Liver (tissue), 9 donors: ENCODE measurements around the gene MRPS18B. TPM values are rescaled to one million over a fixed set of nuclear protein-coding genes. Genes with fewer than 3 reads are reported as not detected.

Experiments used
- DNase-seq: peaks from one replicate; pipeline ENCODE4 v3.0.0-alpha.2; 2017; ENCODE audit warnings: low spot score
- H3K27ac ChIP-seq, 2 donors: one replicate each; pipeline ENCODE4 v1.7.0; 2013; ENCODE audit warnings: inconsistent platforms in 2 of 2, low read length in 2 of 2, control low read depth in 1 of 2, low read depth in 1 of 2, mild to moderate bottlenecking in 1 of 2
- H3K27me3 ChIP-seq, 4 donors: one replicate each; pipeline versions ENCODE4 v1.6.1 to v1.7.0; 2013; ENCODE audit warnings: low read length in 3 of 4, inconsistent platforms in 1 of 4, mild to moderate bottlenecking in 1 of 4, moderate library complexity in 1 of 4; ENCODE audit not compliant: control insufficient read depth in 4 of 4, insufficient read depth in 4 of 4
- H3K36me3 ChIP-seq, 4 donors: one replicate each; pipeline versions ENCODE4 v1.6.1 to v1.7.0; 2013; ENCODE audit warnings: low read length in 3 of 4, mild to moderate bottlenecking in 3 of 4, low read depth in 1 of 4, moderate library complexity in 1 of 4; ENCODE audit not compliant: control insufficient read depth in 4 of 4, insufficient read depth in 3 of 4
- H3K4me1 ChIP-seq, 4 donors: one replicate each; pipeline versions ENCODE4 v1.6.1 to v1.7.0; 2013; ENCODE audit warnings: low read length in 3 of 4, mild to moderate bottlenecking in 3 of 4, moderate library complexity in 1 of 4; ENCODE audit not compliant: control insufficient read depth in 4 of 4, insufficient read depth in 4 of 4
- H3K4me3 ChIP-seq, 3 donors: one replicate each; pipeline versions ENCODE4 v1.6.1 to v1.7.0; 2013; ENCODE audit warnings: low read length in 3 of 3, control low read depth in 1 of 3, low read depth in 1 of 3, mild to moderate bottlenecking in 1 of 3
- H3K9ac ChIP-seq, 2 donors: one replicate each; pipeline ENCODE4 v1.7.0; 2013; ENCODE audit warnings: low read length in 2 of 2, mild to moderate bottlenecking in 2 of 2, moderate library complexity in 2 of 2, control low read depth in 1 of 2, low read depth in 1 of 2
- H3K9me3 ChIP-seq, 4 donors: one replicate each; pipeline versions ENCODE4 v1.6.1 to v1.7.0; 2013; ENCODE audit warnings: low read length in 3 of 4; ENCODE audit not compliant: control insufficient read depth in 4 of 4
- EGR1 ChIP-seq, 2 donors: IDR thresholded peaks; 2 replicates each; pipeline ENCODE4 v1.6.1; 2016 to 2018; ENCODE audit warnings: antibody characterized with exemption in 2 of 2, low read depth in 2 of 2
- FOXA1 ChIP-seq: IDR thresholded peaks from 2 replicates; pipeline ENCODE4 v1.6.1; 2016; ENCODE audit warnings: antibody characterized with exemption
- FOXA2 ChIP-seq: IDR thresholded peaks from 2 replicates; pipeline ENCODE4 v1.6.1; 2016; ENCODE audit warnings: antibody characterized with exemption
- GABPA ChIP-seq, 2 donors: IDR thresholded peaks in 1 of 2; conservative IDR thresholded peaks in 1 of 2; 2 replicates each; pipeline ENCODE4 v1.6.1; 2016; ENCODE audit warnings: antibody characterized with exemption in 2 of 2, mild to moderate bottlenecking in 1 of 2, moderate library complexity in 1 of 2
- HNF4A ChIP-seq, 2 donors: conservative IDR thresholded peaks; 2 replicates each; pipeline ENCODE4 v1.6.1; 2016; ENCODE audit warnings: antibody characterized with exemption in 2 of 2, mild to moderate bottlenecking in 2 of 2
- HNF4G ChIP-seq: IDR thresholded peaks from 2 replicates; pipeline ENCODE4 v1.6.1; 2016; ENCODE audit warnings: antibody characterized with exemption
- JUND ChIP-seq, 2 donors: IDR thresholded peaks; 2 replicates each; pipeline ENCODE4 v1.6.1; 2016; ENCODE audit warnings: antibody characterized with exemption in 2 of 2
- MAX ChIP-seq: IDR thresholded peaks from 2 replicates; pipeline ENCODE4 v1.6.1; 2016; ENCODE audit warnings: antibody characterized with exemption
- RAD21 ChIP-seq, 2 donors: IDR thresholded peaks; 2 replicates each; pipeline ENCODE4 v1.6.1; 2016; ENCODE audit warnings: antibody characterized with exemption in 2 of 2, mild to moderate bottlenecking in 2 of 2
- RXRA ChIP-seq, 2 donors: IDR thresholded peaks; 2 replicates each; pipeline ENCODE4 v1.6.1; 2017 to 2018; ENCODE audit warnings: antibody characterized with exemption in 2 of 2, mild to moderate bottlenecking in 1 of 2
- TAF1 ChIP-seq: conservative IDR thresholded peaks from 2 replicates; pipeline ENCODE4 v1.6.1; 2016; ENCODE audit warnings: antibody characterized with exemption, mild to moderate bottlenecking
- YY1 ChIP-seq: IDR thresholded peaks from 2 replicates; pipeline ENCODE4 v1.6.1; 2016; ENCODE audit warnings: antibody characterized with exemption, mild to moderate bottlenecking
- ZBTB33 ChIP-seq: IDR thresholded peaks from 2 replicates; pipeline ENCODE4 v1.6.1; 2016; ENCODE audit warnings: antibody characterized with exemption
- WGBS: extraction: QIAGEN DNeasy Blood & Tissue Kit; methylation state at CpG from one replicate; pipeline ENCODE4 v1.1.7; 2013; 5-methylcytosine and 5-hydroxymethylcytosine counted together
- polyA plus RNA-seq, 2 donors: library from polyadenylated mRNA; stranded (reverse) in 1 of 2; unstranded in 1 of 2; fragments of 200-250 nt in 1 of 2; fragments of >200 nt in 1 of 2; fragmentation: Nextera tagmentation in 1 of 2; extraction: Ambion mirVana in 1 of 2; gene quantifications; one replicate each; pipeline versions ENCODE4 v1.2.1 to v1.2.3, GENCODE V29; 2013 to 2015
- total RNA-seq, 2 donors: library from RNA; depleted of rRNA; stranded (reverse); fragments of >200 nt; gene quantifications; one replicate each; pipeline ENCODE4 v1.2.3, GENCODE V29; 2014
- TF ChIP-seq, protein P1 (sequence below): IDR thresholded peaks from 2 replicates; pipeline ENCODE4 v1.6.1; 2016; ENCODE audit warnings: antibody characterized with exemption
- TF ChIP-seq, protein P2 (sequence below): IDR thresholded peaks from 2 replicates; pipeline ENCODE4 v1.6.1; 2016; ENCODE audit warnings: antibody characterized with exemption, mild to moderate bottlenecking
- TF ChIP-seq, protein P3 (sequence below): fragments of 150-350 bp; IDR thresholded peaks from 2 replicates; pipeline ENCODE4 v1.5.1; 2017; ENCODE audit warnings: improper control_type of control experiment, low read depth, low read length; ENCODE audit not compliant: missing input control
- donor health status: healthy.
- donor health status: healthy.
- donor health status: healthy.
- donor health status: healthy.
- donor health status: healthy.

MRPS18B gene
- total and polyA plus RNA-seq, 4 donors, result 50.5 to 81.9 (median 69.4) TPM

DNA sequence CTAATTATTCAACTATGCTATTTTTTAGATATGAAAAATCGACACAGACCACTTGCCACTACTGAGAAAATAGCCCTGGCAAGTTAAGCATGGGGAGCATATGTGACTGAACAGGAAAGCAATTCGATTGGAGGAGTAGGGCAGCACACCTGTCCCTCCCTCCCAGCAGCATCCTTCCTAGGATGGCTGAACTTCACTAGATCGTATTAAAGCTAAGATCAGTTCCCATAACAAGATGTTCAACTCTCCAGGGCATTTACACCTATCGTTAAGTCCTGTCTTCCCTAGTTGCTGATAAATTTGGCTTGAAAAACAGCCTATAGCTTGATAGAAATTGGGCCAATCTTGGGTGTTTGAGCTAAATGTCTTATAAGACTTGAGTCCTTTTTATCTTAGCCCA, 7.6 kb upstream of the MRPS18B start:
- no peak for DNase-seq
- H3K27me3 ChIP-seq, result no peaks in the 10 kb centered on the region
- no peak overlapping the region for H3K27ac ChIP-seq
- no peak overlapping the region for H3K4me3 ChIP-seq
- peaks cover 15 to 45% (median 36%) of the 10 kb centered on the region in 4 donors for H3K36me3 ChIP-seq
- no peak overlapping the region for H3K9ac ChIP-seq
- H3K9me3 ChIP-seq, result no peaks in the 10 kb centered on the region
- 87% methylated on average over 4 of the region's 4 CpGs for WGBS
- TF ChIP-seq, protein P1, sequence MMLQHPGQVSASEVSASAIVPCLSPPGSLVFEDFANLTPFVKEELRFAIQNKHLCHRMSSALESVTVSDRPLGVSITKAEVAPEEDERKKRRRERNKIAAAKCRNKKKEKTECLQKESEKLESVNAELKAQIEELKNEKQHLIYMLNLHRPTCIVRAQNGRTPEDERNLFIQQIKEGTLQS, result no peak
- no peak for TF ChIP-seq FOXA2
- TF ChIP-seq JUND (IDR thresholded peaks at IDR 0.05), result no peak
- TF ChIP-seq, protein P2, sequence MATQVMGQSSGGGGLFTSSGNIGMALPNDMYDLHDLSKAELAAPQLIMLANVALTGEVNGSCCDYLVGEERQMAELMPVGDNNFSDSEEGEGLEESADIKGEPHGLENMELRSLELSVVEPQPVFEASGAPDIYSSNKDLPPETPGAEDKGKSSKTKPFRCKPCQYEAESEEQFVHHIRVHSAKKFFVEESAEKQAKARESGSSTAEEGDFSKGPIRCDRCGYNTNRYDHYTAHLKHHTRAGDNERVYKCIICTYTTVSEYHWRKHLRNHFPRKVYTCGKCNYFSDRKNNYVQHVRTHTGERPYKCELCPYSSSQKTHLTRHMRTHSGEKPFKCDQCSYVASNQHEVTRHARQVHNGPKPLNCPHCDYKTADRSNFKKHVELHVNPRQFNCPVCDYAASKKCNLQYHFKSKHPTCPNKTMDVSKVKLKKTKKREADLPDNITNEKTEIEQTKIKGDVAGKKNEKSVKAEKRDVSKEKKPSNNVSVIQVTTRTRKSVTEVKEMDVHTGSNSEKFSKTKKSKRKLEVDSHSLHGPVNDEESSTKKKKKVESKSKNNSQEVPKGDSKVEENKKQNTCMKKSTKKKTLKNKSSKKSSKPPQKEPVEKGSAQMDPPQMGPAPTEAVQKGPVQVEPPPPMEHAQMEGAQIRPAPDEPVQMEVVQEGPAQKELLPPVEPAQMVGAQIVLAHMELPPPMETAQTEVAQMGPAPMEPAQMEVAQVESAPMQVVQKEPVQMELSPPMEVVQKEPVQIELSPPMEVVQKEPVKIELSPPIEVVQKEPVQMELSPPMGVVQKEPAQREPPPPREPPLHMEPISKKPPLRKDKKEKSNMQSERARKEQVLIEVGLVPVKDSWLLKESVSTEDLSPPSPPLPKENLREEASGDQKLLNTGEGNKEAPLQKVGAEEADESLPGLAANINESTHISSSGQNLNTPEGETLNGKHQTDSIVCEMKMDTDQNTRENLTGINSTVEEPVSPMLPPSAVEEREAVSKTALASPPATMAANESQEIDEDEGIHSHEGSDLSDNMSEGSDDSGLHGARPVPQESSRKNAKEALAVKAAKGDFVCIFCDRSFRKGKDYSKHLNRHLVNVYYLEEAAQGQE, result no peak
- TF ChIP-seq EGR1 (IDR thresholded peaks at IDR 0.05; ENCODE audit: low read depth in 2 of 2), result no peak
- TF ChIP-seq RAD21 (IDR thresholded peaks at IDR 0.05), result no peak
- no peak for TF ChIP-seq HNF4G
- no peak for TF ChIP-seq HNF4A (conservative IDR thresholded peaks at IDR 0.05)
- TF ChIP-seq, protein P3, sequence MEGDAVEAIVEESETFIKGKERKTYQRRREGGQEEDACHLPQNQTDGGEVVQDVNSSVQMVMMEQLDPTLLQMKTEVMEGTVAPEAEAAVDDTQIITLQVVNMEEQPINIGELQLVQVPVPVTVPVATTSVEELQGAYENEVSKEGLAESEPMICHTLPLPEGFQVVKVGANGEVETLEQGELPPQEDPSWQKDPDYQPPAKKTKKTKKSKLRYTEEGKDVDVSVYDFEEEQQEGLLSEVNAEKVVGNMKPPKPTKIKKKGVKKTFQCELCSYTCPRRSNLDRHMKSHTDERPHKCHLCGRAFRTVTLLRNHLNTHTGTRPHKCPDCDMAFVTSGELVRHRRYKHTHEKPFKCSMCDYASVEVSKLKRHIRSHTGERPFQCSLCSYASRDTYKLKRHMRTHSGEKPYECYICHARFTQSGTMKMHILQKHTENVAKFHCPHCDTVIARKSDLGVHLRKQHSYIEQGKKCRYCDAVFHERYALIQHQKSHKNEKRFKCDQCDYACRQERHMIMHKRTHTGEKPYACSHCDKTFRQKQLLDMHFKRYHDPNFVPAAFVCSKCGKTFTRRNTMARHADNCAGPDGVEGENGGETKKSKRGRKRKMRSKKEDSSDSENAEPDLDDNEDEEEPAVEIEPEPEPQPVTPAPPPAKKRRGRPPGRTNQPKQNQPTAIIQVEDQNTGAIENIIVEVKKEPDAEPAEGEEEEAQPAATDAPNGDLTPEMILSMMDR, result no peak
- no peak for TF ChIP-seq RXRA (IDR thresholded peaks at IDR 0.05)
- no peak for TF ChIP-seq ZBTB33
- TF ChIP-seq YY1, result no peak
- no peak for TF ChIP-seq FOXA1
- no peak for TF ChIP-seq TAF1
- no peak for TF ChIP-seq GABPA (IDR thresholded peaks at IDR 0.05 in 1 of 2, conservative IDR thresholded peaks at IDR 0.05 in 1 of 2)
- no peak for TF ChIP-seq MAX
- peaks cover 2 to 23% (median 7%) of the 10 kb centered on the region in 4 donors for H3K4me1 ChIP-seq
